Liver (tissue), 9 donors: Measurements from ENCODE around the gene GATD1. TPM values are rescaled to one million over a fixed set of nuclear protein-coding genes. Genes with fewer than 3 reads are reported as not detected.

Experiments used
- DNase-seq: peaks from one replicate; pipeline ENCODE4 v3.0.0-alpha.2; 2017; ENCODE audit warnings: low spot score
- H3K27ac ChIP-seq, 2 donors: one replicate each; pipeline ENCODE4 v1.7.0; 2013; ENCODE audit warnings: inconsistent platforms in 2 of 2, low read length in 2 of 2, control low read depth in 1 of 2, low read depth in 1 of 2, mild to moderate bottlenecking in 1 of 2
- H3K27me3 ChIP-seq, 4 donors: one replicate each; pipeline versions ENCODE4 v1.6.1 to v1.7.0; 2013; ENCODE audit warnings: low read length in 3 of 4, inconsistent platforms in 1 of 4, mild to moderate bottlenecking in 1 of 4, moderate library complexity in 1 of 4; ENCODE audit not compliant: control insufficient read depth in 4 of 4, insufficient read depth in 4 of 4
- H3K36me3 ChIP-seq, 4 donors: one replicate each; pipeline versions ENCODE4 v1.6.1 to v1.7.0; 2013; ENCODE audit warnings: low read length in 3 of 4, mild to moderate bottlenecking in 3 of 4, low read depth in 1 of 4, moderate library complexity in 1 of 4; ENCODE audit not compliant: control insufficient read depth in 4 of 4, insufficient read depth in 3 of 4
- H3K4me1 ChIP-seq, 4 donors: one replicate each; pipeline versions ENCODE4 v1.6.1 to v1.7.0; 2013; ENCODE audit warnings: low read length in 3 of 4, mild to moderate bottlenecking in 3 of 4, moderate library complexity in 1 of 4; ENCODE audit not compliant: control insufficient read depth in 4 of 4, insufficient read depth in 4 of 4
- H3K4me3 ChIP-seq, 3 donors: one replicate each; pipeline versions ENCODE4 v1.6.1 to v1.7.0; 2013; ENCODE audit warnings: low read length in 3 of 3, control low read depth in 1 of 3, low read depth in 1 of 3, mild to moderate bottlenecking in 1 of 3
- H3K9ac ChIP-seq, 2 donors: one replicate each; pipeline ENCODE4 v1.7.0; 2013; ENCODE audit warnings: low read length in 2 of 2, mild to moderate bottlenecking in 2 of 2, moderate library complexity in 2 of 2, control low read depth in 1 of 2, low read depth in 1 of 2
- H3K9me3 ChIP-seq, 4 donors: one replicate each; pipeline versions ENCODE4 v1.6.1 to v1.7.0; 2013; ENCODE audit warnings: low read length in 3 of 4; ENCODE audit not compliant: control insufficient read depth in 4 of 4
- ATF3 ChIP-seq: IDR thresholded peaks from 2 replicates; pipeline ENCODE4 v1.6.1; 2016; ENCODE audit warnings: antibody characterized with exemption
- EGR1 ChIP-seq, 2 donors: IDR thresholded peaks; 2 replicates each; pipeline ENCODE4 v1.6.1; 2016 to 2018; ENCODE audit warnings: antibody characterized with exemption in 2 of 2, low read depth in 2 of 2
- FOXA1 ChIP-seq: IDR thresholded peaks from 2 replicates; pipeline ENCODE4 v1.6.1; 2016; ENCODE audit warnings: antibody characterized with exemption
- FOXA2 ChIP-seq: IDR thresholded peaks from 2 replicates; pipeline ENCODE4 v1.6.1; 2016; ENCODE audit warnings: antibody characterized with exemption
- GABPA ChIP-seq, 2 donors: IDR thresholded peaks in 1 of 2; conservative IDR thresholded peaks in 1 of 2; 2 replicates each; pipeline ENCODE4 v1.6.1; 2016; ENCODE audit warnings: antibody characterized with exemption in 2 of 2, mild to moderate bottlenecking in 1 of 2, moderate library complexity in 1 of 2
- HNF4A ChIP-seq, 2 donors: conservative IDR thresholded peaks; 2 replicates each; pipeline ENCODE4 v1.6.1; 2016; ENCODE audit warnings: antibody characterized with exemption in 2 of 2, mild to moderate bottlenecking in 2 of 2
- HNF4G ChIP-seq: IDR thresholded peaks from 2 replicates; pipeline ENCODE4 v1.6.1; 2016; ENCODE audit warnings: antibody characterized with exemption
- JUND ChIP-seq, 2 donors: IDR thresholded peaks; 2 replicates each; pipeline ENCODE4 v1.6.1; 2016; ENCODE audit warnings: antibody characterized with exemption in 2 of 2
- MAX ChIP-seq: IDR thresholded peaks from 2 replicates; pipeline ENCODE4 v1.6.1; 2016; ENCODE audit warnings: antibody characterized with exemption
- NR2F2 ChIP-seq: IDR thresholded peaks from 2 replicates; pipeline ENCODE4 v1.6.1; 2016; ENCODE audit warnings: antibody characterized with exemption
- RAD21 ChIP-seq, 2 donors: IDR thresholded peaks; 2 replicates each; pipeline ENCODE4 v1.6.1; 2016; ENCODE audit warnings: antibody characterized with exemption in 2 of 2, mild to moderate bottlenecking in 2 of 2
- RXRA ChIP-seq, 2 donors: IDR thresholded peaks; 2 replicates each; pipeline ENCODE4 v1.6.1; 2017 to 2018; ENCODE audit warnings: antibody characterized with exemption in 2 of 2, mild to moderate bottlenecking in 1 of 2
- SP1 ChIP-seq: IDR thresholded peaks from 2 replicates; pipeline ENCODE4 v1.6.1; 2018; ENCODE audit warnings: antibody characterized with exemption, mild to moderate bottlenecking
- TAF1 ChIP-seq: conservative IDR thresholded peaks from 2 replicates; pipeline ENCODE4 v1.6.1; 2016; ENCODE audit warnings: antibody characterized with exemption, mild to moderate bottlenecking
- YY1 ChIP-seq: IDR thresholded peaks from 2 replicates; pipeline ENCODE4 v1.6.1; 2016; ENCODE audit warnings: antibody characterized with exemption, mild to moderate bottlenecking
- ZBTB33 ChIP-seq: IDR thresholded peaks from 2 replicates; pipeline ENCODE4 v1.6.1; 2016; ENCODE audit warnings: antibody characterized with exemption
- WGBS: extraction: QIAGEN DNeasy Blood & Tissue Kit; methylation state at CpG from one replicate; pipeline ENCODE4 v1.1.7; 2013; 5-methylcytosine and 5-hydroxymethylcytosine counted together
- polyA plus RNA-seq, 2 donors: library from polyadenylated mRNA; stranded (reverse) in 1 of 2; unstranded in 1 of 2; fragments of 200-250 nt in 1 of 2; fragments of >200 nt in 1 of 2; fragmentation: Nextera tagmentation in 1 of 2; extraction: Ambion mirVana in 1 of 2; gene quantifications; one replicate each; pipeline versions ENCODE4 v1.2.1 to v1.2.3, GENCODE V29; 2013 to 2015
- total RNA-seq, 2 donors: library from RNA; depleted of rRNA; stranded (reverse); fragments of >200 nt; gene quantifications; one replicate each; pipeline ENCODE4 v1.2.3, GENCODE V29; 2014
- TF ChIP-seq, protein P1 (sequence below): fragments of 150-350 bp; IDR thresholded peaks from 2 replicates; pipeline ENCODE4 v1.5.1; 2017; ENCODE audit warnings: improper control_type of control experiment, low read depth, low read length; ENCODE audit not compliant: missing input control
- TF ChIP-seq, protein P2 (sequence below): IDR thresholded peaks from 2 replicates; pipeline ENCODE4 v1.6.1; 2016; ENCODE audit warnings: antibody characterized with exemption, mild to moderate bottlenecking
- donor health status: healthy.
- donor health status: healthy.
- donor health status: healthy.
- donor health status: healthy.
- donor health status: healthy.

The GATD1 gene
- total and polyA plus RNA-seq, 4 donors, result 22.7 to 37.2 (median 24.6) TPM

DNA sequence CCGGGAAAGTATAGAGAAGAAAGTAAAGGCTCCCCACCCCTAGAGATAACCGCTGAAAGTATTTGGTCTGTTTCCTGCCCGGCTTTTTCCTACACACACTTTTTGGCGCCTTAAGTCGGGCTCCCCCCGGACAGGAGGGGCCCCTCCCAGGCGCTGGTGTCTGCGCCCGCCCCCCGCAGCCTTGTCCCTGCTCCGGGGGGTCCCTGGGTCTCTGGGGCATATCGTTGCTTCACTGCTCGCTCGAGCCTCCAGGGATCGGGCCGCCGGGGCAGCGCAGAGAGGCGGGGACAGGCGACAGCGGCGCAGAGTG, 49.5 kb upstream of the GATD1 start:
- peaks cover 0 to 15% (median 3%) of the 10 kb centered on the region in 4 donors for H3K36me3 ChIP-seq
- no peak for TF ChIP-seq YY1
- no peak for TF ChIP-seq JUND (IDR thresholded peaks at IDR 0.05)
- TF ChIP-seq, protein P1, sequence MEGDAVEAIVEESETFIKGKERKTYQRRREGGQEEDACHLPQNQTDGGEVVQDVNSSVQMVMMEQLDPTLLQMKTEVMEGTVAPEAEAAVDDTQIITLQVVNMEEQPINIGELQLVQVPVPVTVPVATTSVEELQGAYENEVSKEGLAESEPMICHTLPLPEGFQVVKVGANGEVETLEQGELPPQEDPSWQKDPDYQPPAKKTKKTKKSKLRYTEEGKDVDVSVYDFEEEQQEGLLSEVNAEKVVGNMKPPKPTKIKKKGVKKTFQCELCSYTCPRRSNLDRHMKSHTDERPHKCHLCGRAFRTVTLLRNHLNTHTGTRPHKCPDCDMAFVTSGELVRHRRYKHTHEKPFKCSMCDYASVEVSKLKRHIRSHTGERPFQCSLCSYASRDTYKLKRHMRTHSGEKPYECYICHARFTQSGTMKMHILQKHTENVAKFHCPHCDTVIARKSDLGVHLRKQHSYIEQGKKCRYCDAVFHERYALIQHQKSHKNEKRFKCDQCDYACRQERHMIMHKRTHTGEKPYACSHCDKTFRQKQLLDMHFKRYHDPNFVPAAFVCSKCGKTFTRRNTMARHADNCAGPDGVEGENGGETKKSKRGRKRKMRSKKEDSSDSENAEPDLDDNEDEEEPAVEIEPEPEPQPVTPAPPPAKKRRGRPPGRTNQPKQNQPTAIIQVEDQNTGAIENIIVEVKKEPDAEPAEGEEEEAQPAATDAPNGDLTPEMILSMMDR, result no peak
- no peak for TF ChIP-seq EGR1 (IDR thresholded peaks at IDR 0.05; ENCODE audit: low read depth in 2 of 2)
- no peak for TF ChIP-seq ZBTB33
- TF ChIP-seq MAX, result no peak
- TF ChIP-seq RAD21 (IDR thresholded peaks at IDR 0.05), result no peak
- TF ChIP-seq TAF1, result no peak
- no peak for TF ChIP-seq NR2F2
- TF ChIP-seq FOXA1, result no peak
- TF ChIP-seq ATF3, result no peak
- TF ChIP-seq, protein P2, sequence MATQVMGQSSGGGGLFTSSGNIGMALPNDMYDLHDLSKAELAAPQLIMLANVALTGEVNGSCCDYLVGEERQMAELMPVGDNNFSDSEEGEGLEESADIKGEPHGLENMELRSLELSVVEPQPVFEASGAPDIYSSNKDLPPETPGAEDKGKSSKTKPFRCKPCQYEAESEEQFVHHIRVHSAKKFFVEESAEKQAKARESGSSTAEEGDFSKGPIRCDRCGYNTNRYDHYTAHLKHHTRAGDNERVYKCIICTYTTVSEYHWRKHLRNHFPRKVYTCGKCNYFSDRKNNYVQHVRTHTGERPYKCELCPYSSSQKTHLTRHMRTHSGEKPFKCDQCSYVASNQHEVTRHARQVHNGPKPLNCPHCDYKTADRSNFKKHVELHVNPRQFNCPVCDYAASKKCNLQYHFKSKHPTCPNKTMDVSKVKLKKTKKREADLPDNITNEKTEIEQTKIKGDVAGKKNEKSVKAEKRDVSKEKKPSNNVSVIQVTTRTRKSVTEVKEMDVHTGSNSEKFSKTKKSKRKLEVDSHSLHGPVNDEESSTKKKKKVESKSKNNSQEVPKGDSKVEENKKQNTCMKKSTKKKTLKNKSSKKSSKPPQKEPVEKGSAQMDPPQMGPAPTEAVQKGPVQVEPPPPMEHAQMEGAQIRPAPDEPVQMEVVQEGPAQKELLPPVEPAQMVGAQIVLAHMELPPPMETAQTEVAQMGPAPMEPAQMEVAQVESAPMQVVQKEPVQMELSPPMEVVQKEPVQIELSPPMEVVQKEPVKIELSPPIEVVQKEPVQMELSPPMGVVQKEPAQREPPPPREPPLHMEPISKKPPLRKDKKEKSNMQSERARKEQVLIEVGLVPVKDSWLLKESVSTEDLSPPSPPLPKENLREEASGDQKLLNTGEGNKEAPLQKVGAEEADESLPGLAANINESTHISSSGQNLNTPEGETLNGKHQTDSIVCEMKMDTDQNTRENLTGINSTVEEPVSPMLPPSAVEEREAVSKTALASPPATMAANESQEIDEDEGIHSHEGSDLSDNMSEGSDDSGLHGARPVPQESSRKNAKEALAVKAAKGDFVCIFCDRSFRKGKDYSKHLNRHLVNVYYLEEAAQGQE, result no peak
- TF ChIP-seq FOXA2, result no peak
- TF ChIP-seq HNF4G, result no peak
- TF ChIP-seq HNF4A (conservative IDR thresholded peaks at IDR 0.05), result no peak
- TF ChIP-seq RXRA (IDR thresholded peaks at IDR 0.05), result no peak
- TF ChIP-seq SP1, result no peak
- TF ChIP-seq GABPA (IDR thresholded peaks at IDR 0.05 in 1 of 2, conservative IDR thresholded peaks at IDR 0.05 in 1 of 2), result no peak
- no peaks in the 10 kb centered on the region for H3K27me3 ChIP-seq
- 5% methylated on average over 22 of the region's 22 CpGs for WGBS
- H3K9me3 ChIP-seq, result no peaks in the 10 kb centered on the region
- no peak for DNase-seq
- peak overlapping the region in 1 of 3 donors; percentile 51 for H3K4me3 ChIP-seq
- peaks cover 58 to 91% (median 71%) of the 10 kb centered on the region in 4 donors for H3K4me1 ChIP-seq
- peak overlapping the region in 1 of 2 donors; percentile 16 for H3K27ac ChIP-seq
- H3K9ac ChIP-seq, result no peak overlapping the region

GRCh38 chr11:826227-826621, 48.9 kb upstream of the GATD1 start:
- no peak for DNase-seq
- peaks cover 0 to 15% (median 3%) of the 10 kb centered on the region in 4 donors for H3K36me3 ChIP-seq
- peaks cover 60 to 91% (median 75%) of the 10 kb centered on the region in 4 donors for H3K4me1 ChIP-seq
- no peak overlapping the region for H3K27ac ChIP-seq
- H3K4me3 ChIP-seq, result no peak overlapping the region
- 56% methylated on average over 9 of the region's 9 CpGs for WGBS
- H3K9me3 ChIP-seq, result no peaks in the 10 kb centered on the region
- H3K27me3 ChIP-seq, result no peaks in the 10 kb centered on the region
- H3K9ac ChIP-seq, result no peak overlapping the region
- TF ChIP-seq ATF3 (no peak), FOXA2 (no peak), SP1 (no peak), RXRA (IDR thresholded peaks at IDR 0.05) (no peak), YY1 (no peak), RAD21 (IDR thresholded peaks at IDR 0.05) (no peak), TAF1 (no peak), MAX (no peak), JUND (IDR thresholded peaks at IDR 0.05) (no peak), HNF4G (no peak), HNF4A (conservative IDR thresholded peaks at IDR 0.05) (no peak), EGR1 (IDR thresholded peaks at IDR 0.05; ENCODE audit: low read depth in 2 of 2) (no peak)
- TF ChIP-seq, protein P2, result no peak
